GM21381 (cell line): ENCODE measurements around the gene PKIG.

ENCODE experiments used
- ATAC-seq: cut with Tn5 transposase; IDR thresholded peaks from one replicate; pipeline ENCODE4 v1.9.1; 2021; ENCODE audit warnings: mild to moderate bottlenecking, moderate library complexity; ENCODE audit not compliant: unreplicated experiment

The PKIG gene

DNA sequence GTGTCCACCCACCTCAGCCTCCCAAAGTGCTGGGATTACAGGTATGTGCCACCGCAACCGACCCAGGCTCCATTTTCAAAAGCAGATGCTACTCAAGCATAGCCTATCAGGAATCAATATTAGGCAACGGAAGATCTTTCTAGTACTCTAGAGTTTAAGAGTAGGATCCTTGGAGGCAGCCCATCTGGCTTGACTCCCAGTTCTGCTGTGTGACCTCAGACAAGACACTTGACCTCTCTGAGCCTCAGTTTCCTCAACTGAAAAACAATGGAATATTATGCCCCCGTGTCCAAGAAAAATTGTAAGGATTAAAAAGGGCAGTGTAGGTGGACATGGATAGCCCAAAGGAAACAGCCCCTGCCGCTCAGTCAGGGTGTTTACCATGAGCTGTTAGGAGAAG, 54.7 kb downstream of the PKIG start:
- ATAC-seq = no peak

DNA sequence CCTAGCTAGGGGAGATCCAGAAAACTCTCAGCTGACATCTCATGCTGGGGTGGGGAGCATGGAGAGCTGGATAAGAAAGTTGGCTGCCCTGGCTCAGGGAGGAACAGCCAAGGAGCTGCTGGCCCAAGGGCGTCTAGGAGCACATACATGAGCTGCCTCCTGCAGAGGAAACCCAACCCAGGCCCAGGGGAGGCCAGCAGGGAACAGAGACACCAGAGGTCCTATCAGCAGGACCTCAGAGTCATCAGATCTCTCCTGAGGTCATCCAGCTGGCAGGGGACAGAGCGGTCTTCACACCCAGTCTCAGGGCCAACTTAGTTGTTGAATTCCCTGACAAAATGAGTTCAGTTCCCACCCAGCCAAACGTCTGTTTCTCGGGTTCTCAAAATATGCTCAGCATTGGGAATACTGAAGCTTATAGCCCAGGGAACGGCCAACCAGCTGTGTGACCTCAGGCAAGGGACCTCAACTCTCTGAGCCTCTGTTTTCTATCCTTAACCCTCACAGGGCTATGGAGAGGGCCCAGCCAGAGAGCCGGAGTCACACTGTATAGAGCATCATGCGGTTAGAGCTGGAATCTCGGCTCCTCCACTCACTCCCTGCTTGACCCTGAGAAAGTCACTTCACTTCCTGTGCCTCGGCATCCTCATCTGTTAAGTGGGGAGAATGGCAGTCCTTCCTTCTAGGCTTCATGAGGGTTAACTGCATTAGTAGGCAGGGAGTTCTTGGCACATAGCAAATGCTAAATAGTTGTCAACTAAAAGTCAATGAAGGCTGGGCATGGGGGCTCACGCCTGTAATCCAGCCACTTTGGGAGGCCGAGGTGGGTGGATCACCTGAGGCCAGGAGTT, 55.4 kb downstream of the PKIG start:
- ATAC-seq = no peak

DNA sequence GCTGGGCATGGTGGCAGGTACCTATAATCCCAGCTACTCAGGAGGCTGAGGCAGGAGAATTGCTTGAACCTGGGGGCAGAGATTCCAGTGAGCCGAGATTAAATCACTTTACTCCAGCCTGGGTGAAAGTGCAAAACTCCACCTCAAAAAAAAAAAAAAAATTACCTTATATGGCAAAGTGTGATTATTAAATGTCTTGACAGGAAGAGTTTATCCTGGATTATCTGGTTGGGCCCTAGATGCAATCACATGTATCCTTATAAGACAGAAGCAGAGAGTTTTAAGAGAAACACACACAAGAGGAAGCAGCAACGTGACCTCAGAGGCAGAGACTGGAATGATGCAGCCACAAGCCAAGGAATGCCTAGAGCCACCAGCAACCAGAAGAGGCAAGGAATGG, 58.1 kb downstream of the PKIG start:
- no peak for ATAC-seq

DNA sequence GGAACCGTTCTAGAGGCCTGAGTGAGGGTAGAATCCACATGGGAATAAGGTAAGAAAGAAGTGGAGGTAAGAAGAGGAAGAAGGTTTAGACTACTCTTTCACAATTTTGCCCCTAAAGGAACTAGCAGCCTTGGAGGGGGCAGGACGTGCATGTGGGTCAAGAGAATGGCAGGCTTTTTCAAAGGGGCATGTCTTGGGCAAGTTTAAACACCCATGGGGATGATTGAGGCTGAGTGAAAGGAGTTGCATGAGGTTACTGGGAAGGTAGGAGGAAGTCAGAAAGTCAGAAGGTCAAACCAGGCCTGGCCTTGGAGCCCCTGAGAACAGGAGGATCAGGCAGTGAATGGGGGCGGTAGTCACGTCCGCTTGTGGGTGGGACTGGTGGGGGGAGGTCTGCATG, 58.9 kb downstream of the PKIG start:
- ATAC-seq = no peak

DNA sequence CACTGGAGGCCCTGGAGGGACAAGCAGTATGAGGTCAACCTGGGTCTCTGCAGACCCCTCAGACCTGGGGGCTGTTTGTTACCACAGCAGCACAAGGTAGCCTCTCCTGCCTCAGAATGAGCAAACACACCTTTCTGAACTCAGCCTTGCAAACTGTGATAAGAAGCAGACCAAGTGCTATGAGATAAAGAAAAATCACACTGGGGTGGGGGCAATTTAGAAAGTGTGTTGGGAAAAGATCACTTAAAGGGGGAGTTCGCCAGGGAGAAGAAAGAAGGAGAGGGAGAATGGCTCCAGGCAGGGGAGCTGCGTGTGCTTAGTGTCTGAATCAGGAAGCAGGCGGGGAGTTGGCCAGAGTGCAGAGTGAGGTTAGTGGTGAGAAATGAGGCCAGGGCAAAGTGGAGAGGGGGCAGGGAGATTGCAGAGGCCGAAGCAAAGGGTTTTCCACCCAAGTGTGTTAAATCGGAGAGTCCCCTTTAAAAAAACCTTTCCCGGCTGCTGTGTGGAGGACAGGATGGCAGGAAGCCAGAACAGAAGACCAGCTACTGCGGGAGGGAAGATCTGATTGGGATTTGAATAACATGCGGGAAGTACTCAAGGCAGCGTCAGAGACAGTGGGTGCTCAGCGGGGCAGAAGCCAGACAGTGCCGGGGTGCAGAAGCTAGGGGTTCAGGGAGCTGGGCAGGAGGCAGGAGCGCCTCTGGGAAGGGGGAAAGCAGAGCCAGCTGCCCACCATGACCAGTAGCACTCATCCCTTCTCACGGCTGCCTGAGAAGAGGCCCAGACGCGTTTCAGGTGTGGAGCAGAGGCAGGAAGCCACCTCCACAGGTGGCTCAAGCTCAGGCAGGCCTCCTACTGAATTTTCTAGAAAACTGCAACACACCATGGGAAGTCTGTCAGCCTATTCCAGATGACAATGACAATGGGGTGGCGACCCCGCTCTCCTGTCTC, 60.1 kb downstream of the PKIG start:
- peak; percentile 24 for ATAC-seq

DNA sequence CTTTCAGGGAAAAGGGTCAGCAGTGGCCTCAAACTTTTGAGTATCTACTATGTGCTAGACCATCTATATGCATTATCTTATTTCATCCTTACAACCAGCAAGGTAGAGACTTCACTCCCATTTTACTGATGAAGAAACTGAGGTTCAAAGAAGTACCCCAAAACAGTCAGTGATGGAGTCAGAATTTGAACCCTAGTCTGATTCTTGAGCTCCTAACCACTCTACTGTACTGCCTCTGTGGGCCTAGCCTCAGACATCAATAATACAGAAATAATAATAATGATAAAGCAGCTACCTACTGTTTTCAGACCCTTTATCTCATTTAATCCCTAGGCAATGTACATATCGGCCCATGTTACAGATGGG, 60.8 kb downstream of the PKIG start:
- no peak for ATAC-seq

DNA sequence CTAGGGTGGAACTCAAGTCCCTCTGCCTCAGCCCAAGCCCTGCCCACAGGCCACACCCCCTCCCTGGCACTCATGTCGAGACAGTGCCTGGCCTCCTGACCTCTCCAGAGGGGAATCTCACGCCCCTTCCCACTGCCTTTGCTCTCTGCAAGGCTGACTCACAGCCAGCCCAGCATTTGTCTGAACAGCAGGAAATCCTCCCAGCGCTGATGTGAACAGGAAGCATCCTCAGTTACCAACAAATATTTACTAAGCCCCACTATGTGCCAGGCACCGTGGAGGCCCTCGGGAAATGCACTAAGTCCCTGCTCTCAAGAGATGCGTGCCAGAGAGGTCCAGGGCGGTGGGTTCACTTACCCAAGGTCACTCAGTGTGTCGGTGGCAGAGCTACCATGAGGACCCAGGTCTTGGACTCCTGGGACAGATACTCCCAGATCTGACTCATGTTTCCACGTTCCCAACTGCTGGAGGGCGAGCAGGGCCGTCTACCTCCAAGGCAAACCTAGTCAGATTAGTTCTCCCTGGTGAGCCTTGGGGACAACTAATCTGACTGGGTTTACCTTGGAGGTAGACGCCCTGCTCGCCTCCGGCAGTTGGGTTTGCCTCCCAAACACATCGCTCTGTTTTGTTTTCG, 61.3 kb downstream of the PKIG start:
- no peak for ATAC-seq

DNA sequence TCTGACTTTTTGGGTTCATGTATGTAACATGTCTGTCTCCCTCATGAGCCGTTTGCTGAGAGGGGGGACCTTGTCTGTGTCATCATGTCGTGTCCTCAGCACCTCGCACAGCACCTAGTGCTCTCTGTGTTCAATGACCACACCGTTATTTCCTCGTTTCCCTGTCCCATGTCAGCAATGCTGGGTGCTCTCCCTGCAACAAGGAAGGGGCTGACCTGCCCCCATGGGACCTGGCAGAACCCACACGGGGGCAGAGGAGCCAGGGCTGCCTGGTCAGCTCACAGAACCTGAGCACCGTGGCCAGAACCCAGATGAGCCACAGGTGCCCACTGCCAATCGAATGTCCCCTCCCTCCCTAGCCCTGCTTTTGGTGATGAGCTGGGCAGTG, 61.8 kb downstream of the PKIG start:
- ATAC-seq = no peak

DNA sequence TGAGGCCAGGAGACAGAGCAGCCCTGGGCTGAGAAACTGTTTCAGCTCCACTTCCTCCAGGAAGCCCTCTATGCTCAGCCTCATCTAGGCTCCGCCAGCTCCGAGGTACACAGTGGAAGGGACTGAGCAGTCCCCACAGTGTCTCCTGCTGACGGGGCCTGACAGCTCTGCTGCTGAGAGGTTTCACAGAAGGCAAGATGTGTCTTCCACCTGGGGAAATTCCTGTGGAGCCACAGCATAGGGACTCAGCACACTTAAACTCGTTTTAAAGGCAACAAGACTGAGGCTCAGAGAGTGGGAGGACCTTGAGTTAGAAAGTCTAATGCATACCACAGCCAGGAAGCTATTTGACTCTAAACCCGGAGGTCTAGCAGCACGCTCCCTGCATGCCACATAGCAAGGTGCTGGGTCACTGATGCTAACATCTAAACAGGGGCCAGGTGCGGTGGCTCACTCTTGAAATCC, 62.3 kb downstream of the PKIG start:
- ATAC-seq = no peak

DNA sequence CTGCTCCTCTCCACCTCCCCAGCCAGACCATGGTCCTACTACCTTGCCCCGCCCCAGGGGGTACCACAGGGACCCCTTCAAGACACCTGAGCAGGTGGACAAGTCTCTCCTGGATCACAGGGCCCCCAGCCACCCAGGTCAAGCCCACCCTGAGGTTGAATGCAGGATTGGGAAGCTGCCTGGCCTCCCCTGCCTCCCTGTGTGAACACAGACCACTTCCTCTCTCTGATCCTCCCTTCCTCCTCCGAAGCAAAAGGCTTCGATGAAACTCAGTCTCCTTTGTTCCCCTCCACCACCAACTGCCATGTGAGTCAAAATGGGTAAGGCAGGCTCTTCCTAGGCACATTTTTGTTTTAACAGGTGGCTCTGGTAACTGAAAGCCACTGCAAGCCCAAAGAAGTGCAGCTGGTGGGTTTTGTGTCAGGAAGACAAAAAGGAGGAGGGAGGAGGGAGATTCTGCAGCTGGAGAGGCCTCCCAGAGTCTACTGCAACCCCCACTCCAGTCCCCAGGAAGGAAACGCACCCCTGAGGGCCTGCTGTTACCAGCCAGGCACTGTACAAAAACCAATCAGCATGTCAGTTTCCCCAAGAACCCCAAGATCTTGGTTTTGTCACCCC, 63.8 kb downstream of the PKIG start:
- peak; percentile 30 for ATAC-seq

DNA sequence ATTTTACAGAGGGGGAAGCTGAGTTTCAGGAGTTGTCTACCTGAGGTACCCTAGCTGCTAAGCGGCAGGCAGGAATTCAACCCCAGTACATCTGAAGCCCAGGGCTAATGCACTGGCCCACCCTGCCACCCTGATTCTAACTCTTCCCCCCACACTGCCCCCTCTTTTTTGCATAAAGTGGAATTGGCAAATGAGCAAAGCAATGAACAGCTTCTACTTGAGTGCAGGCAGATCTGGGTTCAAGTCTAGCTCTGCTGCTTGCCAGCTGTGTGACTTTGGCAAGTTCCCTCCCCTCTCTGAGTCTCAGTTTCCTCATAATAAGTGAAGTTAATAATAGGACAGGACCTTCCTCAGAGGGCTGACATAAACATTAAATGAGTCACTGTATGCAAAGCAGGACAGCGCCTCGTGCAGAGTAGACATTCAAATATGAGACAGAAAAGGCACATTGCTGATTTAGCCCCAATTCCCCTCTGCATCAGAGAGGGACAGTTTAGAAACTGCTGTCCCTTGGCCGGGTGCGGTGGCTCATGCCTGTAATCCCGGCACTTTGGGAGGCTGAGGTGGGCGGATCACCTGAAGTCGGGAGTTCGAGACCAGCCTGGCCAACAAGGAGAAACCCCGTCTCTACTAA, 64.4 kb downstream of the PKIG start:
- peak; percentile 42 for ATAC-seq

DNA sequence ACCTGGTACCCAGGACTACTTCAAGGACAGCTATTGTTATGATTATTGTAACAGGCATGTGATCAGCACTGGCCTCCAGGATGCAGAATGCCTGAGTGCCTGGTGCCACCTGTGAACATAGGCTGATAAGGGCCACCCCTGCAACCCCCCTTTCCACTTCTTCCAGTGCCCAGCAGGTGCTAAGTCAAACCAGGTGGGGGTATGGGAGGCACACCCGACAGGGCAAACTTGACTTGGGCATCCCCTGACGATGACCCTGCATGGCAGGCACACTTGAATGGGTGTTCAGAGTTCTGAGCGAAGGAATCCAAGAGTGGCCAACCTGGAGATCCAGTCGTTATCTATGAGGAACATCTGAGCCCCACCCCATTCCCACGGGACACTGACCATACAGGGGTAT, 65.7 kb downstream of the PKIG start:
- ATAC-seq = no peak

DNA sequence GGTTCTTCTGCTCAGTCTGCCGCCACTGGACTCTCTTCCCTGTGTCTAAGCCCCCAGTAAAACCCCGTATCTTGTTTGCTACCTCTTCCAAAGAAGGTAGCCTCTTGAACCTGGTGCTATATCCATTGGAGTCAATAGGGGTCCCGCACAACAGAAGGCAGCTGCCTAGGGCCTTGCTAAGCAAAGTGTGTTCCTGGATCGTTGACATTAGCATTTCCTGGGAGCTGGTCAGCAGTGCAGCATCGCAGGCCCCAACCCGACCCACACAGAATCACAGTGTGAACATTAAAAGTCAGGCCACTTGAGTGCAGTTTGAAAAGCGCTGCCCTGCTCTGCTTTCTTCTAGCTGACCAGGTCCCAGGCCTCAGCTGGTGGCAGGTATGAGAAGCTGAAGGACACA, 66.2 kb downstream of the PKIG start:
- no peak for ATAC-seq

DNA sequence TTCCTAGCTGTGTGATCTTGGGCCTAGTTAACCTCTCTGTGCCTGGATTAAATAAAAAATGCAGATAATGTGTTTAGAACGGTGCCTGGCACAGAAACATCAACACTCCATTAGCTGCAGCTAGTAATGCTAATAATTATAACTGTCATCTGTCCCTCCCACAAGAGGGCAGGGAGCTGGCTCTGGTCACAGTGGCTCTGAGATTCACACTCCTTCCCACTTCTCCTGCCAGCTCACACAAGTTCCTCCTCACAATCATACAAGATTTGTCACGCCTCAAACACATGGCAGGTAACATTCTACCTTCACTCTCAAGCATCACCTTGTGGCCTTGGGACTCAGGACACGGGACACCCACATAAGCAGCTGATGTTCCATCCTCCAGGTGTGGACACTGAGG, 66.7 kb downstream of the PKIG start:
- ATAC-seq = no peak

DNA sequence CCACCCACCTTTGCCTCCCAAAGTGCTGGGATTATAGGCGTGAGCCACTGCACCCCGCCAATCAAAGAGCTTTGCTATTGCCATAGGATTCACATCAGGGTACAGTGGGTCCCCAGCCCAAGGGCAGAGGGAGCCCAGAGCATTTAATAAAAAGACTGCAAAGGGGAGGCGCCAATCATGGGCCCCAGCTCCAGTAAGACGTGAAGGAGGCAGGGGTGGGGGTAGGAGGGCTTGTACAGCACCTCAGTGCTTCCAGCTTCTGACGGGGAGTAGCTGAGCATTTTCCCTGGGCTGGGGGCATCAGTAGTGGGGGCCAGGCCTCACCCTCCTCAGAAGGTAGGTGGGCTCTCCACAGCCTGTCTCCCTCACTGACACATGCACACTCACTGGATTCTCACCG, 67.6 kb downstream of the PKIG start:
- no peak for ATAC-seq

DNA sequence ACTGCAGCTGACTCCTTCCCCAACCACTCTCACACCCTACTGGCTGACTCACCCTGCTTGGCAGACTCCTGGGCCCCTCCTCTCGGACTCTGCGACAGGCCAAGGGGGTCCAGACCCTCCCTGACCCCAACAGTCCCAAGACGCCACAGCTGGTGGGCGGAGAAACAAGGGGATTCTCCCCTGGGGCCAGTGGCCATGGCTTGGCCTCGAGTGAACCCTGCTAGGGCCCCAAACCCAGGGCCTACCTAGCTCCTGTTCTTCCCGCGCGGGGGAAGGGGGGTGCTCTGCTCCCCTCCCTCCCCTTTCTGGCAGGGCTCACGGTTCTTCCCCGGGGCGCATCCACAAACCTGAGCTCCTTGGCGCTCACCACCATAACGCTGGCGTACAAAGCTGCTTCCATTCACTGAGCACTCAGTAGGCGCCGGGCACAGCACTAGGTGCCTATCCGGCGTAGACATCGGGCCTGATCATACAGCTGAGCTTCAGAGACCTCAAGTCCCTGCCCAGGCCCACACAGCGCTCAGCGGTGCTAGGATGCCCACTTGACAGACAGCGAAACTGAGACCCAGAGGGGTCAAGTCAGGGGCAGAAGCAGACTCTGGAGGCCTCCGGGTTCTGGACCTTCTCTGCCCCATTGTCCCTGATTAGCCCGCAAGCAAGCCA, 68.5 kb downstream of the PKIG start:
- no peak for ATAC-seq

DNA sequence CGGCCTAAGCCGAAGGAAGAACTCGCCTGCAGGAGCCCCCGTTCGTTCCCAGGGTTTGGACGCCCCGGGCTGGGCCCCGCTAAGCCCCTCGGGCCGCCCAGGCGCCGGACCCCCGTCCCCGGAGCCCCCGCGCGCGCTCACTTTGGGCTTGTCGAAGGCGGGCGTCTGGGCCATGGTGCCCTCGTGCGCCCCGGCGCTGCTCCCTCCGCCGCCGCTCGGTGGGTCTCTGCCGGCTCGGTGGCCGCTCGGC, 69.0 kb downstream of the PKIG start:
- no peak for ATAC-seq

DNA sequence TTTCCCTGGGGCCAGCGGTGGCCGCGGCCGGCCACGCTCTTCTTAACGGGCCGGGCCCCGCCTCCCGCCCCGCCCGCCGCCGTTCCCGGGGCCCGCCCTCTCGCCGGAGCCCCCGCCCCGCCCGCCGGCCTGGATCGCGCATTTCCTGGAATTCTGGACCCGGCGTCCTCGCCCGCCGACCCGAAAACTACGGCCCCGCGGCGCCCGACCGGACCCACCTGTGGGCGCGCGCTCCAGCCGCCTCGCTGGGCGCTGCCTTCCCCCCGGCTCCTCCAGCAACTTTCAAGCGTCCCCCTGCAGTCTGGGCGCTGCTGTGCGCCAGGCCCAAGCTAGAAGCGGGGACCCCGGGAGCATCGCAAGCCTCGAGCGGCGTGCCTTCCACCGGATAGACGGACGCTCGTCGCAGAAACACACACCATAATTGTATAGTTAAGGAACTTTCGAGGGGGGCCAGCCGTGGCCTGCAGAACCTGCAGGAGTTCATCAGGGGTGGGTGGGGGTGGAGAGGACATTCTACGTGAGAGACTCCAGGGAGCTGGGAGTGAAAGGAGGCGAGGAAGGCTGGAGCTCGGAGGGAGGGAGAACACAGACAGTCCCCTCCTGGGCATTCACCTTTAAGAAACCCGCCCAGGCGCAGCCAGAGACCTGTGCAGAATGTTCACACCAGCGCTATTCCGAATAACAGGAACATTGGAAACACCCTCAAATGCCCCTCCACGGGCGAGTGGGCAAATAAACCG, 69.5 kb downstream of the PKIG start, which contains the start of gene ADA:
TSS of gene ADA (minus strand) at position 16 of the 740 bp plus-strand sequence. CDS start 92 bp downstream, outside the sequence.
- peak; percentile 36 for ATAC-seq

DNA sequence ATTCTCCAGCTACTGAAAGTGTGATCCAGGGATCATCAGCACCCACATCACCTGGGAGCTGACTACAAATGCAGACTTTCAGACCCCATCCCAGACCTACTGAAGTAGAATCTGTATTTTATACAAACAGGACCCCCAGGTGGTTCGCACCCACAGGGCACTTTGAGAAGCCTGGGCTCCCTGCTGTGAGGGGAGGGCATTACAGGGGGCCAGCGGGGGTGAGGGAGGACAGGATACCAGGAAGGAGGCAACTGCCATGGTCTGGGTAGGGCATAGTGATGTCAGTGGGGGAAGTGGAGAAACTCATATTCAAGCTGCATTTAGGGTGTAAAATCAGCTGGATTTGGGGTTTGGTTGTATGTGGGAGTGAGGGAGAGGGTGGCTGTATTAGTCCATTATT, 71.2 kb downstream of the PKIG start:
- ATAC-seq = no peak
